ENCODE results near the gene TRABD. TPM values are rescaled to one million over a fixed set of nuclear protein-coding genes. Genes with fewer than 3 reads are reported as not detected.
A peak's percentile ranks its signal among the peaks of the same experiment; 100 is the strongest.

Gene TRABD
- polyA plus RNA-seq, 1 donor from 2014 or later = 31.8 TPM

- no peaks in the 10 kb centered on the region for H3K27me3 ChIP-seq (ENCODE audit: insufficient read depth, low read depth, low read length)
- peak within 1 kb of the TSS; percentile 94 for H3K4me2 ChIP-seq (ENCODE audit: low read length)
- no peak within 1 kb of the TSS for H2AFZ ChIP-seq (ENCODE audit: low read depth, low read length)
- peak within 1 kb of the TSS; percentile 42 for H3K27ac ChIP-seq (ENCODE audit: low read length)
- peak within 1 kb of the TSS; percentile 86 for H3K4me3 ChIP-seq (ENCODE audit: low read length)
- H3K79me2 ChIP-seq (replicated peaks; ENCODE audit: insufficient read depth, low read length) = peaks cover 20% of the 10 kb centered on the region
- peak within 1 kb of the TSS; percentile 81 for H3K9ac ChIP-seq (ENCODE audit: low read length)
- no peaks in the 10 kb centered on the region for H3F3A ChIP-seq (ENCODE audit: insufficient read depth, low read length, poor library complexity, severe bottlenecking)
- H3K9me3 ChIP-seq (ENCODE audit: low read length) = no peaks in the 10 kb centered on the region
- H3K9me2 ChIP-seq (ENCODE audit: insufficient read depth, low read length) = no peaks in the 10 kb centered on the region
- H3K36me3 ChIP-seq (ENCODE audit: insufficient read depth, low read length) = peaks cover 11% of the 10 kb centered on the region
- TF ChIP-seq, protein P1, sequence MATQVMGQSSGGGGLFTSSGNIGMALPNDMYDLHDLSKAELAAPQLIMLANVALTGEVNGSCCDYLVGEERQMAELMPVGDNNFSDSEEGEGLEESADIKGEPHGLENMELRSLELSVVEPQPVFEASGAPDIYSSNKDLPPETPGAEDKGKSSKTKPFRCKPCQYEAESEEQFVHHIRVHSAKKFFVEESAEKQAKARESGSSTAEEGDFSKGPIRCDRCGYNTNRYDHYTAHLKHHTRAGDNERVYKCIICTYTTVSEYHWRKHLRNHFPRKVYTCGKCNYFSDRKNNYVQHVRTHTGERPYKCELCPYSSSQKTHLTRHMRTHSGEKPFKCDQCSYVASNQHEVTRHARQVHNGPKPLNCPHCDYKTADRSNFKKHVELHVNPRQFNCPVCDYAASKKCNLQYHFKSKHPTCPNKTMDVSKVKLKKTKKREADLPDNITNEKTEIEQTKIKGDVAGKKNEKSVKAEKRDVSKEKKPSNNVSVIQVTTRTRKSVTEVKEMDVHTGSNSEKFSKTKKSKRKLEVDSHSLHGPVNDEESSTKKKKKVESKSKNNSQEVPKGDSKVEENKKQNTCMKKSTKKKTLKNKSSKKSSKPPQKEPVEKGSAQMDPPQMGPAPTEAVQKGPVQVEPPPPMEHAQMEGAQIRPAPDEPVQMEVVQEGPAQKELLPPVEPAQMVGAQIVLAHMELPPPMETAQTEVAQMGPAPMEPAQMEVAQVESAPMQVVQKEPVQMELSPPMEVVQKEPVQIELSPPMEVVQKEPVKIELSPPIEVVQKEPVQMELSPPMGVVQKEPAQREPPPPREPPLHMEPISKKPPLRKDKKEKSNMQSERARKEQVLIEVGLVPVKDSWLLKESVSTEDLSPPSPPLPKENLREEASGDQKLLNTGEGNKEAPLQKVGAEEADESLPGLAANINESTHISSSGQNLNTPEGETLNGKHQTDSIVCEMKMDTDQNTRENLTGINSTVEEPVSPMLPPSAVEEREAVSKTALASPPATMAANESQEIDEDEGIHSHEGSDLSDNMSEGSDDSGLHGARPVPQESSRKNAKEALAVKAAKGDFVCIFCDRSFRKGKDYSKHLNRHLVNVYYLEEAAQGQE (IDR thresholded peaks at IDR 0.05; ENCODE audit: borderline replicate concordance) = no peak
- TF ChIP-seq RAD21 (conservative IDR thresholded peaks at IDR 0.05) (peak; percentile 18), TAF1 (IDR thresholded peaks at IDR 0.05; ENCODE audit: low read depth) (no peak), POLR2AphosphoS5 (IDR thresholded peaks at IDR 0.05) (peak; percentile 91), EZH2 (IDR thresholded peaks at IDR 0.05; ENCODE audit: borderline replicate concordance, insufficient read depth, low read length, poor library complexity, severe bottlenecking) (no peak), SMC3 (conservative IDR thresholded peaks at IDR 0.05; ENCODE audit: poor library complexity) (no peak)
- TF ChIP-seq, protein P2, sequence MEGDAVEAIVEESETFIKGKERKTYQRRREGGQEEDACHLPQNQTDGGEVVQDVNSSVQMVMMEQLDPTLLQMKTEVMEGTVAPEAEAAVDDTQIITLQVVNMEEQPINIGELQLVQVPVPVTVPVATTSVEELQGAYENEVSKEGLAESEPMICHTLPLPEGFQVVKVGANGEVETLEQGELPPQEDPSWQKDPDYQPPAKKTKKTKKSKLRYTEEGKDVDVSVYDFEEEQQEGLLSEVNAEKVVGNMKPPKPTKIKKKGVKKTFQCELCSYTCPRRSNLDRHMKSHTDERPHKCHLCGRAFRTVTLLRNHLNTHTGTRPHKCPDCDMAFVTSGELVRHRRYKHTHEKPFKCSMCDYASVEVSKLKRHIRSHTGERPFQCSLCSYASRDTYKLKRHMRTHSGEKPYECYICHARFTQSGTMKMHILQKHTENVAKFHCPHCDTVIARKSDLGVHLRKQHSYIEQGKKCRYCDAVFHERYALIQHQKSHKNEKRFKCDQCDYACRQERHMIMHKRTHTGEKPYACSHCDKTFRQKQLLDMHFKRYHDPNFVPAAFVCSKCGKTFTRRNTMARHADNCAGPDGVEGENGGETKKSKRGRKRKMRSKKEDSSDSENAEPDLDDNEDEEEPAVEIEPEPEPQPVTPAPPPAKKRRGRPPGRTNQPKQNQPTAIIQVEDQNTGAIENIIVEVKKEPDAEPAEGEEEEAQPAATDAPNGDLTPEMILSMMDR (IDR thresholded peaks at IDR 0.05; ENCODE audit: poor library complexity, severe bottlenecking) = no peak
- H4K20me1 ChIP-seq (ENCODE audit: insufficient read depth) = peaks cover 3% of the 10 kb centered on the region
Observed at GRCh38 chr22:50200461-50201190, 14.9 kb downstream of the TRABD start, which contains the start of gene SELENOO. SELENOO (plus strand) TSS chr22:50201011; CDS start chr22:50201037, 26 bp downstream.

DNA sequence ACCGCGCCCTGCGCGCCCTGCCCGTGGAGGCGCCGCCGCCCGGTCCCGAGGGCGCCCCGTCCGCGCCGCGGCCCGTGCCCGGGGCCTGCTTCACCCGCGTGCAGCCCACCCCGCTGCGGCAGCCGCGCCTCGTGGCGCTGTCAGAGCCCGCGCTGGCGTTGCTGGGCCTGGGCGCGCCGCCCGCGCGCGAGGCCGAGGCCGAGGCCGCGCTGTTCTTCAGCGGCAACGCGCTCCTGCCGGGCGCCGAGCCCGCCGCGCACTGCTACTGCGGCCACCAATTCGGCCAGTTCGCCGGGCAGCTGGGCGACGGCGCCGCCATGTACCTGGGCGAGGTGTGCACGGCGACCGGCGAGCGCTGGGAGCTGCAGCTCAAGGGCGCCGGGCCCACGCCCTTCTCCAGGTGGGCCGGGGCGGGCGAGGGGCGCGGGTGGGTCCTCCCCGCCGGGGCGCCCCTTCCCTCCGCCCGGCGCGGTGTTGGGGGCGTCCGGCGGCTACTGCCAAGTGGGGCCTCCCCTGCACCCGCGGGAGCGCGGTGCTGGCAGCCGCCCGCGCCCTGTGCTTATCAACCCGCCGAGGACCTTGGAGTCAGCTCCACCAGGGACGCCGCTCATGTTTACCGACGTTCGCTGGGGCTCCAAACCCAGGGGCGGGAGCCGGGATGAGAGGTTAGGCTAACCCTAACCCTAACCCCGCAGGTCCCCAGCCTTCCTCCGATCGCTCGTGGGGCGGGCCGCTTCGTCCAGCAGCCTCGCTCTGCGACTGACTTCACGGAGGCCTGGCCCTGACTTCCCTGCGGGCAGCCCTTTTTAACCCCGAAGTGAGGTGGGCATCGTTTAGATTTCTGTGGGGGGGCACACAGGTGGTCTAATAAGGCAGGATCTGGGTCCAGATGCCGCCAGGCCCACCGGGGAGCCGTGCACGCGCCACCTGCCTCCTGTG is 15.7 kb downstream of the TRABD start:
- H3K4me2 ChIP-seq (ENCODE audit: low read length) = peak overlapping the region; percentile 94
- peak overlapping the region; percentile 86 for H3K4me3 ChIP-seq (ENCODE audit: low read length)
- peaks cover 11% of the 10 kb centered on the region for H3K36me3 ChIP-seq (ENCODE audit: insufficient read depth, low read length)
- peak overlapping the region; percentile 81 for H3K9ac ChIP-seq (ENCODE audit: low read length)
- no peak overlapping the region for H3K27ac ChIP-seq (ENCODE audit: low read length)
- peak; percentile 77 for TF ChIP-seq MXI1 (conservative IDR thresholded peaks at IDR 0.05; ENCODE audit: poor library complexity, severe bottlenecking)
- no peak for TF ChIP-seq EP300 (conservative IDR thresholded peaks at IDR 0.05; ENCODE audit: poor library complexity, severe bottlenecking)
- no peaks in the 10 kb centered on the region for H3K27me3 ChIP-seq (ENCODE audit: insufficient read depth, low read depth, low read length)
- H4K20me1 ChIP-seq (ENCODE audit: insufficient read depth) = peaks cover 3% of the 10 kb centered on the region
- no peak overlapping the region for H2AFZ ChIP-seq (ENCODE audit: low read depth, low read length)
- peaks cover 20% of the 10 kb centered on the region for H3K79me2 ChIP-seq (replicated peaks; ENCODE audit: insufficient read depth, low read length)
- no peaks in the 10 kb centered on the region for H3K9me3 ChIP-seq (ENCODE audit: low read length)
- H3K9me2 ChIP-seq (ENCODE audit: insufficient read depth, low read length) = no peaks in the 10 kb centered on the region
- H3F3A ChIP-seq (ENCODE audit: insufficient read depth, low read length, poor library complexity, severe bottlenecking) = no peaks in the 10 kb centered on the region

Data from neural cell (in vitro differentiated cells).